ENCODE data around the gene YES1. TPM values are rescaled to one million over a fixed set of nuclear protein-coding genes. Genes with fewer than 3 reads are reported as not detected.
A peak's percentile ranks its signal among the peaks of the same experiment; 100 is the strongest.

Gene YES1
- total and polyA plus RNA-seq, 8 donors: 6.4 to 147 (median 36.6) TPM

DNA sequence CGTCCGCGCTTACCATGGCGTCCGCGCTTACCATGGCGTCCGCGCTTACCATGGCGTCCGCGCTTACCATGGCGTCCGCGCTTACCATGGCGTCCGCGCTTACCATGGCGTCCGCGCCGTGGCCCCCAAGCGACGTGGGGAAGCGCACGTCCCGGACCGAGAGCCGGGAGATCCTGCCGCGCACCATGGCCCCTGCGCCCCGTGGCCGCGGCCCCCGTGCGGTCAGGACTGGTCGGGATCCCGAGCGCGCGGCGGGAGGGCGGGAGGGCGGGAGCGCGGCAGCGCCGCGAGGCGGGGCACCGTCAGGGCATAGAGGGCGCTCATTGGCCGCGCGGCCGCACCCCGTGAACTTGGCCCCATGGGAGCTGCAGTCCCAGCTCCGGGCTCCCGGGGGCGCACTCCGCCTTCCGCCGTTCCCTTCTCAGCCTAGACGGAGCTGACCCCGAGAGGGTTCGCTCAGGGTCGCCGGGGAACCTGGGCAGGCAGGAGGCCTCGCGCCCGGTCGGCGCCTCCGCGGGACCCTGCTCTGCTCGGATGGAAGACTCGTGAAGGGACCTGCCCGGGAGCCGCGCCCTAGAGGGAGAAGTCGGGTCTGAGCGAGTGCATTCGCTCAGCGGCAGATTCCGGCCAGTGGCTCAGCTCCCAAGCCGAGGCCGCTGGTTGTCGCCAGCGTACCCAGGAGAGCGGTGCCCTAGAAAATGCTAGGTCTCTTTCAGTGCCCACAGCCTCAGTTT, 99.5 kb downstream of the YES1 start, which contains the start of gene ENOSF1:
Gene ENOSF1, minus strand, starts transcription at position 230 of the 734 bp plus-strand sequence. Its CDS starts 43 bp downstream, at position 187.
- intact Hi-C loops (cut with DNase I; ENCODE audit: low total_unique reads): no loop called here
- Histone ChIP-seq H3K27me3 (no peaks in the 10 kb centered on the region), H3K9me3 (no peaks in the 10 kb centered on the region), H3K4me3 (peak within 1 kb of the TSS; percentile 56 to 81 (median 70)), H3K4me1 (peaks cover 8 to 30% (median 19%) of the 10 kb centered on the region in 4 donors), H3K36me3 (peaks cover 0 to 11% (median 10%) of the 10 kb centered on the region in 4 donors), H3K27ac (peak within 1 kb of the TSS; percentile 71 to 92 (median 89))
- TF ChIP-seq POLR2AphosphoS5 (IDR thresholded peaks at IDR 0.05) (peak in 2 of 3 donors; percentile 71 to 76), EP300 (IDR thresholded peaks at IDR 0.05) (no peak)
- TF ChIP-seq, protein P1, sequence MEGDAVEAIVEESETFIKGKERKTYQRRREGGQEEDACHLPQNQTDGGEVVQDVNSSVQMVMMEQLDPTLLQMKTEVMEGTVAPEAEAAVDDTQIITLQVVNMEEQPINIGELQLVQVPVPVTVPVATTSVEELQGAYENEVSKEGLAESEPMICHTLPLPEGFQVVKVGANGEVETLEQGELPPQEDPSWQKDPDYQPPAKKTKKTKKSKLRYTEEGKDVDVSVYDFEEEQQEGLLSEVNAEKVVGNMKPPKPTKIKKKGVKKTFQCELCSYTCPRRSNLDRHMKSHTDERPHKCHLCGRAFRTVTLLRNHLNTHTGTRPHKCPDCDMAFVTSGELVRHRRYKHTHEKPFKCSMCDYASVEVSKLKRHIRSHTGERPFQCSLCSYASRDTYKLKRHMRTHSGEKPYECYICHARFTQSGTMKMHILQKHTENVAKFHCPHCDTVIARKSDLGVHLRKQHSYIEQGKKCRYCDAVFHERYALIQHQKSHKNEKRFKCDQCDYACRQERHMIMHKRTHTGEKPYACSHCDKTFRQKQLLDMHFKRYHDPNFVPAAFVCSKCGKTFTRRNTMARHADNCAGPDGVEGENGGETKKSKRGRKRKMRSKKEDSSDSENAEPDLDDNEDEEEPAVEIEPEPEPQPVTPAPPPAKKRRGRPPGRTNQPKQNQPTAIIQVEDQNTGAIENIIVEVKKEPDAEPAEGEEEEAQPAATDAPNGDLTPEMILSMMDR (IDR thresholded peaks at IDR 0.05): peak in 5 of 7 experiments; percentile 48 to 95 (median 83)
- 4 to 14% (median 6%) methylated on average over 22 to 85 of the region's 91 CpGs; no CpG with 5 or more reads in 1 of the 5 donors for WGBS, 5 donors
- peak; percentile 90 to 96 for DNase-seq

DNA sequence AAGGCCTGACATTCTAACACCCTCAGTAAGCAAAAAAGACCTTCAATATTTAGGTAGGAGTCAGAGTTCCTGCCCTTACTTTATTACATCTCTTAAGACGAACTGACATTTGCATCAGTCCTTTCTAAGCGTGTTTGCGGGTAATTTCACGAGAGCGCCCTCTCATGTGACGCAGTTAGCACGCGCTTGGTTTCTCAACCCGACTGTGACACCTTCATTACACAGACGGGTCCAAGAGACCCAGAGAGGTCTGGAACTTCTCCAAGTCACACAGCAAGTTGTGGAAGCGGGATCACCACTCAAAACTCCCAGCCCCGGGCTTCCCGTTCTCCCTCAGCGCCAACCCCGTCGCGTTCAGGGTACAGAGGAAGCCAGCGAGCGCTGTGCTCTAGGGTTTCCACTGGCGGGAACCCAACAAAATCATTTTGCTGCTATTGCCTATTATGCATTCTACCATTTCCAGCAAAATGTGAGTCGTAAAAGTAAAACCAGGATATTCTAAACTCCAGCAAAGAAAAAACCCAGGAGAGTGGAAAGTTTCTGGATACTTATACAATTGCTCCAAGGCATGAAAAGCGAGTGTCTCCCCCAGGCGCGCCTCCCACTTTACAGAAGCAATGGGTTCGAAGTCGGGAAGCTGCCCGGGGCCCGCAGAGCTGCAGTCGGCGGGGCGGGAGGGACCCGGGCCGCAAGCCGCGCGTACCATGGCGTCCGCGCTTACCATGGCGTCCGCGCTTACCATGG, 100.2 kb downstream of the YES1 start:
- peak; percentile 66 to 84 (median 75) for TF ChIP-seq POLR2AphosphoS5 (IDR thresholded peaks at IDR 0.05)
- TF ChIP-seq EP300 (IDR thresholded peaks at IDR 0.05): no peak
- TF ChIP-seq, protein P1 (IDR thresholded peaks at IDR 0.05): no peak
- peak; percentile 72 to 90 for DNase-seq
- WGBS, 5 donors: 0 to 1% (median 0%) methylated on average over 28 to 42 of the region's 42 CpGs
- peak overlapping the region; percentile 71 to 91 (median 89) for H3K27ac ChIP-seq
- H3K36me3 ChIP-seq: peaks cover 0 to 11% (median 10%) of the 10 kb centered on the region in 4 donors
- peaks cover 8 to 30% (median 19%) of the 10 kb centered on the region in 4 donors for H3K4me1 ChIP-seq
- H3K27me3 ChIP-seq: no peaks in the 10 kb centered on the region
- H3K9me3 ChIP-seq: no peaks in the 10 kb centered on the region
- intact Hi-C loops (cut with DNase I; ENCODE audit: low total_unique reads): no loop called here
- peak overlapping the region; percentile 56 to 81 (median 70) for H3K4me3 ChIP-seq

DNA sequence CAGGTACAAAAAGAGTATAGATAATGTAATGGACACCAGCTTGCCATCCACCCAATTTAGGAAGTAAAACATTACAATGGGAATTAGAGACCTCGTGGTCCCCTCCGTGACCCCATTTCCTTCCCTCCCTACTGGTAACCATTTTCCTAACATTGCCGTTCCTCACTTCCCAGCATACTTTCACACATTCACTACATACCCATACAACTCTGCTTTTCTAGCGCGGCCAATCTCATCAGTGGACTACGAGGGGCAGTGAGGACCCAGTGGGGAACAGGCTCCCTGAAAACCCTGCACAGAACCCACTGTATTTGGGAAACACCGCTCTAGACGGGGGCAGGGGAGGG, 100.8 kb downstream of the YES1 start:
- H3K9me3 ChIP-seq: no peaks in the 10 kb centered on the region
- no peaks in the 10 kb centered on the region for H3K27me3 ChIP-seq
- H3K27ac ChIP-seq: peak overlapping the region; percentile 29 to 90 (median 85)
- 5 to 10% (median 7%) methylated on average over 8 of the region's 8 CpGs for WGBS, 5 donors
- intact Hi-C loops (cut with DNase I; ENCODE audit: low total_unique reads): no loop called here
- peaks cover 0 to 15% (median 11%) of the 10 kb centered on the region in 4 donors for H3K36me3 ChIP-seq
- no peak for TF ChIP-seq POLR2A (IDR thresholded peaks at IDR 0.05)
- TF ChIP-seq EP300 (IDR thresholded peaks at IDR 0.05): no peak
- TF ChIP-seq, protein P1 (IDR thresholded peaks at IDR 0.05): no peak
- TF ChIP-seq POLR2AphosphoS5 (IDR thresholded peaks at IDR 0.05): no peak
- H3K4me1 ChIP-seq: peaks cover 8 to 30% (median 19%) of the 10 kb centered on the region in 4 donors
- DNase-seq: peak in 1 of 2 donors; percentile 60
- peak overlapping the region; percentile 56 to 81 (median 70) for H3K4me3 ChIP-seq
